Measurements from ENCODE around the gene TMEM169.

Gene TMEM169

DNA sequence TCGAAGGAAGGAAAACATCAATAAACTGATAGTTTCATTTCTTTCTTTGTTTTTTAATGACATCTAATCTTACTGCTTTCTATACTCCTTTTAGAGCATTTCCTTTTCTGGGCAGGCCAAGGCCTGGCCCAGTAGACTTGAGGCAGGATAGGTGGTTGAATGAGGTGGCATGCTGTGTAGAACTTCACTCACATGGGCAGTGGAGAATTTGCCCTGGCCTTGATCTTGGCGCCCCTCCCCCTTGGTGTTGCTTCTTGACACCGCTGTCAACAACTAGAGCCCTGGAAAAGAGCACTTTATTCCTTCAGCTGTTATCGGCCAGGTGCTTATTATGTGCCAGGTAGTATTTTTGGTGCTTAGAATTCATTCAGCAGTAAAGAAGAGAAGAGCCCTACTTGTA lies 64.9 kb downstream of the TMEM169 start:
- H3K36me3 Mint-ChIP-seq (ENCODE audit: low read depth) = peaks cover 50% of the 10 kb centered on the region
- no peaks in the 10 kb centered on the region for H3K27me3 Mint-ChIP-seq (ENCODE audit: low read depth)
- no peak overlapping the region for H3K4me3 Mint-ChIP-seq
- H3K27ac Mint-ChIP-seq = no peak overlapping the region
- peaks cover 18% of the 10 kb centered on the region for H3K4me1 Mint-ChIP-seq (ENCODE audit: low read depth)
- H3K9me3 Mint-ChIP-seq = no peaks in the 10 kb centered on the region

DNA sequence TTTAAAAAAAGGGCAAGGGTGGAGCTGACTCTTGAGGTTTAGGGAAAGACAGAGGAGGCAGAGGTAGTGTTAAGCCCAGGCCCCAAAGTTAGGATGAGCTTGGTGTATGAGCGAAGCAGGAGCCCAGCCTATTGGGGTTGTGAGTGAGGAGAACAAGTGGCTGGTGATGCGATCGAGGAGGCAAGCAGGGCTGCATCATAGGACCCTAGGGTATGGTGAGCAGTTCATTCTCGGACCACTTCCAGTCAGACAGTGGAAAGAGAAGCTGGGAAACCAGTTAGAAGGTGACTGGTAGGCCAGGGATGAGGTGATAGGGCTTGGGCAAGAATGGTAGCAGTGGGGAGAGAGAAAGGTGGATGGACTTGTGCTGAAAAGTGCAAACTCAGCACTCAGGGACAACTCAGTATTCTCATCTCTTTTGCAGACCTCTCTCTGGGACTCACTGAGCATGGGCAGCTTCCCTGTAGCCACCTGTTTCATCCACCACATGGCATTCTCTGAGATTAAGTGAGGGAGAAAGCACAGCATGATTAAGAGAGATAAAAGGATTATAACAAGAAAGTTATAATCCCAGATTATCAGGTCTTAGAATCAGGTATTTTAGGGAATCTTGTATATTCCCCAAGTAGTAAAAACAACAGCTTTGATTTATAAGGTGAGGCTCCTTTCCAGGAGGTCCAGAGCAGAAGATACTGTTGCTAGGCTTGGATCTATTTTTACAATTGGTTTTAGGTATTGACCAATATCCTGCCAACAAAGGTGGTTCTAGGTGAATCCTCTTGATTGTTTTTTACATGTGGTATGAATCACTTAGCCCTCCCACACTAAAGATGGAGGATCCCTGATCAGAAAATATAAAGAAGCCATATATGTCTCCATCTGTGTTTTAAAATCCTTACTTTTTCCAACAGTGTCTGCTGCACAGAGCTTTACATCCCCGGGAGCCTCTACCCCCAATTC lies 65.7 kb downstream of the TMEM169 start:
- no peak overlapping the region for H3K4me3 Mint-ChIP-seq
- peaks cover 17% of the 10 kb centered on the region for H3K4me1 Mint-ChIP-seq (ENCODE audit: low read depth)
- no peak overlapping the region for H3K27ac Mint-ChIP-seq
- H3K9me3 Mint-ChIP-seq = no peaks in the 10 kb centered on the region
- no peaks in the 10 kb centered on the region for H3K27me3 Mint-ChIP-seq (ENCODE audit: low read depth)
- peaks cover 50% of the 10 kb centered on the region for H3K36me3 Mint-ChIP-seq (ENCODE audit: low read depth)

DNA sequence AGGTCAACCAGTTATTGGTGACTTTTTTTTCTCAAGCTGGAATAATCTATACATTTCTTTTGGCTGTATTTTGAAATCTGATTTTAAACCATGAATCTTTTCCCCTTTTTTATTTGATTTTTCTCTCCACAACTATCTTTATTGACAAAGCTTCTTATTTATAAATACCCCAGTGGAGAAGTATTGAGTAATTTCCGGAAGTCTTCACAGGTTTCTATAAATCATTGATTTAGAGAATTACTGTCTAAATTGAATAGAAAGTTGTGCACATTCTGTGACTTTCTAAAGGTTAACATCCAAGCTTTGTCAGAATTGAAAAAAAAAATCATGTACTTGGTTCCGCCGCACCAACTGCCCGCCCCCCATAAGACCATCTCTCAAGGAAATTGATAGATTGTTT lies 67.3 kb downstream of the TMEM169 start:
- Mint-ChIP-seq H3K4me1 (ENCODE audit: low read depth) (peaks cover 15% of the 10 kb centered on the region), H3K4me3 (no peak overlapping the region), H3K27ac (no peak overlapping the region), H3K27me3 (ENCODE audit: low read depth) (no peaks in the 10 kb centered on the region), H3K9me3 (no peaks in the 10 kb centered on the region), H3K36me3 (ENCODE audit: low read depth) (peaks cover 51% of the 10 kb centered on the region)

DNA sequence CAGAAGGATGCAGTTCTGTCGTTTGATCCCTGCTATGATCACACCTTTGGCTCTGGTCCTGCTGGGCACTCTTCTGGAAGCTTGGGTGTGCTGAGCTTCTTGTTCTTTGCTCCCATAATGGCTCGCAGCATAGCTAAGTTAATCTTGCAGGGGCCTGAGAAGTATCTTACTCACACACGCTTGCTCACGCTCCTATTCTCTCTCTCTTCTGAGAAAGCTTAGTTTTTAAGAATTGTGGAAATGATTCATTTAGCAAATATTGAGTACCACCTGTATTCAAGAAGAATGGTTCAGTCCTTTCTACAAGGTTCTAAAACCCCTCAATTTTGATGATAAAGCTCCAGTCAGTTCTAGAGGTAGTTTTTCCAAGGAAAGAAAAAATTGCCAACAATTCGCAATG lies 68.0 kb downstream of the TMEM169 start:
- Mint-ChIP-seq H3K27me3 (ENCODE audit: low read depth) (no peaks in the 10 kb centered on the region), H3K27ac (no peak overlapping the region), H3K36me3 (ENCODE audit: low read depth) (peaks cover 54% of the 10 kb centered on the region), H3K9me3 (no peaks in the 10 kb centered on the region), H3K4me1 (ENCODE audit: low read depth) (peaks cover 15% of the 10 kb centered on the region), H3K4me3 (no peak overlapping the region)

DNA sequence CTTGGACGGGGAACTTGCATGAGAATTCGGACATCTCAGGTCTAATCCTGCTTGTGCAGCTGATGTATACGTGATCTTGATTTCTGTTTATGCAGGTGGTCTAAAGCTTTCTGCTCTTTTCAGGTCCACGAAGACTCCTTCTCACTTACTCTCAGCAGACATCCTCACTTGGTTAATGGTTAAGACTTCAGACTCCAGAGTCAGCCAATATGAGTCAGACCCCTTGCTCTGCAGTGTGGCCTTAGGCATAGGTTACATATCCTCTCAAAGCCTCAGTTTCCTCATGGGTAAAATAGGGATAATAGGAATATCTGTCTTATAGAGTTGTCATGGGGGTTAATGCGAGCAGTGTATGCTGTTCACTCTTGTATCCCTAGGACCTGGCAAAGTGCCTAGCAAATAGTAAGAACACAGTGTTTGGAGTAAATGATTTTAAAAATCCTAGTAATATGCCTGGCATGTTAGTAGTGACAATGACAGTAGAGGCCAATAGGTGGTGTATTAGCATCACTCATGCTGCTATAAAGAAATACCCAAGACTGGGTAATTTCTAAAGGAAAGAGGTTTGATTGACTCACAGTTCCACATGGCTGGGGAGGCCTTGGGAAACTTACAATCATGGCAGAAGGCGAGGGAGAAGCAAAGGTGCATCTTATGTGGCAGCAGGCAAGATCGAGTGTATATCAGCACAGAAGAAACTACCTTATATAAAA lies 69.8 kb downstream of the TMEM169 start:
- H3K27ac Mint-ChIP-seq = no peak overlapping the region
- peaks cover 58% of the 10 kb centered on the region for H3K36me3 Mint-ChIP-seq (ENCODE audit: low read depth)
- H3K9me3 Mint-ChIP-seq = no peaks in the 10 kb centered on the region
- H3K27me3 Mint-ChIP-seq (ENCODE audit: low read depth) = no peaks in the 10 kb centered on the region
- H3K4me3 Mint-ChIP-seq = no peak overlapping the region
- peaks cover 15% of the 10 kb centered on the region for H3K4me1 Mint-ChIP-seq (ENCODE audit: low read depth)

All from T-helper 1 cell treated with Interleukin-12 subunit alpha and Interleukin-12 subunit beta and Interleukin-4 antibody, amounts not matched to agents 30 μg/mL and 1 μg/mL, for 36 hours (primary cell).